ENCODE results near the gene MLANA. TPM values are rescaled to one million over a fixed set of nuclear protein-coding genes. Genes with fewer than 3 reads are reported as not detected.

Gene MLANA
- total and polyA plus RNA-seq, 4 donors, result 0.05 to 0.29 (median 0.16) TPM

- H3K4me1 ChIP-seq (ENCODE audit: control insufficient read depth in 4 of 4, insufficient read depth in 4 of 4, low read length in 3 of 4), result no peaks in the 10 kb centered on the region
- no peak overlapping the region for H3K27ac ChIP-seq (ENCODE audit: low read depth in 1 of 2, low read length in 2 of 2)
- H3K4me3 ChIP-seq (ENCODE audit: low read depth in 1 of 3, low read length in 3 of 3), result no peak overlapping the region
- H3K27me3 ChIP-seq (ENCODE audit: control insufficient read depth in 4 of 4, insufficient read depth in 4 of 4, low read length in 3 of 4), result no peaks in the 10 kb centered on the region
- DNase-seq (ENCODE audit: low spot score), result no peak
- H3K9me3 ChIP-seq (ENCODE audit: control insufficient read depth in 4 of 4, low read length in 3 of 4), result no peaks in the 10 kb centered on the region
- H3K9ac ChIP-seq (ENCODE audit: low read depth in 1 of 2, low read length in 2 of 2), result no peak overlapping the region
- WGBS, result 88% methylated on average over 3 of the region's 3 CpGs
- TF ChIP-seq RAD21 (IDR thresholded peaks at IDR 0.05), result no peak
- no peak for TF ChIP-seq SP1 (IDR thresholded peaks at IDR 0.05)
- no peak for TF ChIP-seq JUND (IDR thresholded peaks at IDR 0.05)
- no peak for TF ChIP-seq HNF4G (IDR thresholded peaks at IDR 0.05)
- TF ChIP-seq ATF3 (IDR thresholded peaks at IDR 0.05), result no peak
- no peak for TF ChIP-seq MAX (IDR thresholded peaks at IDR 0.05)
- TF ChIP-seq HNF4A (conservative IDR thresholded peaks at IDR 0.05), result no peak
- TF ChIP-seq FOXA2 (IDR thresholded peaks at IDR 0.05), result no peak
- TF ChIP-seq EGR1 (IDR thresholded peaks at IDR 0.05; ENCODE audit: low read depth in 2 of 2), result no peak
- no peak for TF ChIP-seq TAF1 (conservative IDR thresholded peaks at IDR 0.05)
- no peak for TF ChIP-seq RXRA (IDR thresholded peaks at IDR 0.05)
- H3K36me3 ChIP-seq (ENCODE audit: control insufficient read depth in 4 of 4, insufficient read depth in 3 of 4, low read depth in 1 of 4, low read length in 3 of 4), result peaks cover 0 to 3% (median 0%) of the 10 kb centered on the region in 4 donors
Measured at GRCh38 chr9:5869315-5870019, 21.2 kb upstream of the MLANA start.

GRCh38 chr9:5870020-5870339, 20.7 kb upstream of the MLANA start:
- 93% methylated on average over 2 of the region's 2 CpGs for WGBS
- no peak overlapping the region for H3K27ac ChIP-seq (ENCODE audit: low read depth in 1 of 2, low read length in 2 of 2)
- H3K9ac ChIP-seq (ENCODE audit: low read depth in 1 of 2, low read length in 2 of 2), result no peak overlapping the region
- TF ChIP-seq SP1 (IDR thresholded peaks at IDR 0.05) (no peak), RXRA (IDR thresholded peaks at IDR 0.05) (no peak), HNF4G (IDR thresholded peaks at IDR 0.05) (no peak), MAX (IDR thresholded peaks at IDR 0.05) (no peak), TAF1 (conservative IDR thresholded peaks at IDR 0.05) (no peak), JUND (IDR thresholded peaks at IDR 0.05) (no peak), EGR1 (IDR thresholded peaks at IDR 0.05; ENCODE audit: low read depth in 2 of 2) (no peak), YY1 (IDR thresholded peaks at IDR 0.05) (no peak), HNF4A (conservative IDR thresholded peaks at IDR 0.05) (no peak), FOXA2 (IDR thresholded peaks at IDR 0.05) (no peak), NR2F2 (IDR thresholded peaks at IDR 0.05) (no peak), RAD21 (IDR thresholded peaks at IDR 0.05) (no peak), FOXA1 (IDR thresholded peaks at IDR 0.05) (no peak), ZBTB33 (IDR thresholded peaks at IDR 0.05) (no peak), GABPA (IDR thresholded peaks at IDR 0.05 in 1 of 2, conservative IDR thresholded peaks at IDR 0.05 in 1 of 2) (no peak)
- TF ChIP-seq, protein P1, sequence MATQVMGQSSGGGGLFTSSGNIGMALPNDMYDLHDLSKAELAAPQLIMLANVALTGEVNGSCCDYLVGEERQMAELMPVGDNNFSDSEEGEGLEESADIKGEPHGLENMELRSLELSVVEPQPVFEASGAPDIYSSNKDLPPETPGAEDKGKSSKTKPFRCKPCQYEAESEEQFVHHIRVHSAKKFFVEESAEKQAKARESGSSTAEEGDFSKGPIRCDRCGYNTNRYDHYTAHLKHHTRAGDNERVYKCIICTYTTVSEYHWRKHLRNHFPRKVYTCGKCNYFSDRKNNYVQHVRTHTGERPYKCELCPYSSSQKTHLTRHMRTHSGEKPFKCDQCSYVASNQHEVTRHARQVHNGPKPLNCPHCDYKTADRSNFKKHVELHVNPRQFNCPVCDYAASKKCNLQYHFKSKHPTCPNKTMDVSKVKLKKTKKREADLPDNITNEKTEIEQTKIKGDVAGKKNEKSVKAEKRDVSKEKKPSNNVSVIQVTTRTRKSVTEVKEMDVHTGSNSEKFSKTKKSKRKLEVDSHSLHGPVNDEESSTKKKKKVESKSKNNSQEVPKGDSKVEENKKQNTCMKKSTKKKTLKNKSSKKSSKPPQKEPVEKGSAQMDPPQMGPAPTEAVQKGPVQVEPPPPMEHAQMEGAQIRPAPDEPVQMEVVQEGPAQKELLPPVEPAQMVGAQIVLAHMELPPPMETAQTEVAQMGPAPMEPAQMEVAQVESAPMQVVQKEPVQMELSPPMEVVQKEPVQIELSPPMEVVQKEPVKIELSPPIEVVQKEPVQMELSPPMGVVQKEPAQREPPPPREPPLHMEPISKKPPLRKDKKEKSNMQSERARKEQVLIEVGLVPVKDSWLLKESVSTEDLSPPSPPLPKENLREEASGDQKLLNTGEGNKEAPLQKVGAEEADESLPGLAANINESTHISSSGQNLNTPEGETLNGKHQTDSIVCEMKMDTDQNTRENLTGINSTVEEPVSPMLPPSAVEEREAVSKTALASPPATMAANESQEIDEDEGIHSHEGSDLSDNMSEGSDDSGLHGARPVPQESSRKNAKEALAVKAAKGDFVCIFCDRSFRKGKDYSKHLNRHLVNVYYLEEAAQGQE (IDR thresholded peaks at IDR 0.05), result no peak
- TF ChIP-seq, protein P2, sequence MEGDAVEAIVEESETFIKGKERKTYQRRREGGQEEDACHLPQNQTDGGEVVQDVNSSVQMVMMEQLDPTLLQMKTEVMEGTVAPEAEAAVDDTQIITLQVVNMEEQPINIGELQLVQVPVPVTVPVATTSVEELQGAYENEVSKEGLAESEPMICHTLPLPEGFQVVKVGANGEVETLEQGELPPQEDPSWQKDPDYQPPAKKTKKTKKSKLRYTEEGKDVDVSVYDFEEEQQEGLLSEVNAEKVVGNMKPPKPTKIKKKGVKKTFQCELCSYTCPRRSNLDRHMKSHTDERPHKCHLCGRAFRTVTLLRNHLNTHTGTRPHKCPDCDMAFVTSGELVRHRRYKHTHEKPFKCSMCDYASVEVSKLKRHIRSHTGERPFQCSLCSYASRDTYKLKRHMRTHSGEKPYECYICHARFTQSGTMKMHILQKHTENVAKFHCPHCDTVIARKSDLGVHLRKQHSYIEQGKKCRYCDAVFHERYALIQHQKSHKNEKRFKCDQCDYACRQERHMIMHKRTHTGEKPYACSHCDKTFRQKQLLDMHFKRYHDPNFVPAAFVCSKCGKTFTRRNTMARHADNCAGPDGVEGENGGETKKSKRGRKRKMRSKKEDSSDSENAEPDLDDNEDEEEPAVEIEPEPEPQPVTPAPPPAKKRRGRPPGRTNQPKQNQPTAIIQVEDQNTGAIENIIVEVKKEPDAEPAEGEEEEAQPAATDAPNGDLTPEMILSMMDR (IDR thresholded peaks at IDR 0.05; ENCODE audit: low read depth, low read length, missing input control), result no peak
- H3K27me3 ChIP-seq (ENCODE audit: control insufficient read depth in 4 of 4, insufficient read depth in 4 of 4, low read length in 3 of 4), result no peaks in the 10 kb centered on the region
- H3K36me3 ChIP-seq (ENCODE audit: control insufficient read depth in 4 of 4, insufficient read depth in 3 of 4, low read depth in 1 of 4, low read length in 3 of 4), result peaks cover 0 to 3% (median 0%) of the 10 kb centered on the region in 4 donors
- H3K4me3 ChIP-seq (ENCODE audit: low read depth in 1 of 3, low read length in 3 of 3), result no peak overlapping the region
- DNase-seq (ENCODE audit: low spot score), result no peak
- H3K4me1 ChIP-seq (ENCODE audit: control insufficient read depth in 4 of 4, insufficient read depth in 4 of 4, low read length in 3 of 4), result no peaks in the 10 kb centered on the region
- no peaks in the 10 kb centered on the region for H3K9me3 ChIP-seq (ENCODE audit: control insufficient read depth in 4 of 4, low read length in 3 of 4)

Data from liver (tissue), 9 donors.